PC-9 (cell line): ENCODE results near the gene ZBTB7C. TPM values are rescaled to one million over a fixed set of nuclear protein-coding genes. Genes with fewer than 3 reads are reported as not detected.

ENCODE experiments used
- BruUV-seq: library from RNA; stranded (reverse); fragments of 400-500 nt; replicated peaks from 2 replicates; lab custom pipeline; 2021; lab: Mats Ljungman, UMichigan
- CTCF ChIA-PET: fragments of 300-600 bp; sonication (Branson Sonifier 250); formaldehyde crosslinking; loops from one replicate; lab custom pipeline; 2022; ENCODE audit warnings: antibody characterized with exemption; lab: Charles Lee
- POLR2A ChIA-PET: fragments of 300-600 bp; sonication (Branson Sonifier 250); formaldehyde crosslinking; loops from one replicate; lab custom pipeline; 2022; ENCODE audit warnings: antibody characterized with exemption; ENCODE audit not compliant: unreplicated experiment; lab: Charles Lee
- DNase-seq, 2 experiments: peaks; one replicate each; pipeline versions ENCODE4 v3.0.0 to v3.0.0-alpha.2; 2015 to 2022; ENCODE audit warnings: mixed read lengths in 1 of 2
- H2AFZ ChIP-seq: fragments of 200-600 bp; sonication (generic); 2 replicates; pipeline ENCODE4 v1.8.1; 2017; ENCODE audit warnings: antibody characterized with exemption
- H3F3A ChIP-seq: fragments of 200-600 bp; sonication (generic); 2 replicates; pipeline ENCODE4 v1.8.1; 2017; ENCODE audit warnings: antibody characterized with exemption, mild to moderate bottlenecking, low read depth; ENCODE audit not compliant: insufficient read depth
- H3K27ac ChIP-seq: fragments of 200-600 bp; sonication (generic); 2 replicates; pipeline ENCODE4 v1.6.1; 2016; ENCODE audit warnings: mixed run types
- H3K27me3 ChIP-seq: fragments of 200-600 bp; sonication (generic); 2 replicates; pipeline ENCODE4 v1.6.1; 2016; ENCODE audit warnings: low read depth, mixed run types; ENCODE audit not compliant: insufficient read depth
- H3K36me3 ChIP-seq: fragments of 200-600 bp; sonication (generic); 2 replicates; pipeline ENCODE4 v1.6.1; 2016; ENCODE audit warnings: low read depth, mixed run types
- H3K4me1 ChIP-seq: fragments of 200-600 bp; sonication (generic); replicated peaks from 2 replicates; pipeline ENCODE4 v1.6.1; 2016; ENCODE audit warnings: mixed run types; ENCODE audit not compliant: insufficient read depth
- H3K4me2 ChIP-seq: fragments of 200-600 bp; sonication (generic); 2 replicates; pipeline ENCODE4 v1.6.1; 2017; ENCODE audit warnings: mixed run types
- H3K4me3 ChIP-seq: fragments of 200-600 bp; sonication (generic); 2 replicates; pipeline ENCODE4 v1.6.1; 2016; ENCODE audit warnings: mixed run types
- H3K79me2 ChIP-seq: fragments of 200-600 bp; sonication (generic); 2 replicates; pipeline ENCODE4 v1.6.1; 2017; ENCODE audit warnings: low read depth, mixed run types
- H3K9me2 ChIP-seq: fragments of 200-600 bp; sonication (generic); 2 replicates; pipeline ENCODE4 v1.8.1; 2017; ENCODE audit warnings: mild to moderate bottlenecking; ENCODE audit not compliant: insufficient read depth
- H3K9me3 ChIP-seq: fragments of 200-600 bp; sonication (generic); 2 replicates; pipeline ENCODE4 v1.8.1; 2016; ENCODE audit warnings: low read depth; ENCODE audit not compliant: insufficient read depth
- H4K20me1 ChIP-seq: fragments of 200-600 bp; sonication (generic); 2 replicates; pipeline ENCODE4 v1.8.1; 2017; ENCODE audit not compliant: insufficient read depth
- CTCF ChIP-seq: fragments of 200-600 bp; sonication (generic); conservative IDR thresholded peaks from 2 replicates; pipeline ENCODE4 v1.6.1; 2017; ENCODE audit warnings: mixed run types, antibody characterized with exemption, mild to moderate bottlenecking, moderate library complexity
- EZH2 ChIP-seq: fragments of 200-600 bp; sonication (generic); IDR thresholded peaks from 2 replicates; pipeline ENCODE4 v1.8.0; 2017; ENCODE audit warnings: antibody characterized with exemption, low read depth
- intact Hi-C: fragments of 100-400 bp; cut with micrococcal nuclease; formaldehyde crosslinking; loops from one replicate; pipeline ENCODE4 v1.10.0; 2022; ENCODE audit not compliant: unreplicated experiment
- total RNA-seq: library from RNA; stranded (reverse); gene quantifications from 2 replicates; pipeline ENCODE4 v1.2.3, GENCODE V29; 2021

Gene ZBTB7C
- total RNA-seq, 1 experiment from 2014 or later = not detected

- H3K4me2 ChIP-seq = no peak overlapping the region
- CTCF ChIA-PET = no interaction called here
- H3K27me3 ChIP-seq = no peaks in the 10 kb centered on the region
- no peaks in the 10 kb centered on the region for H3K36me3 ChIP-seq
- BruUV-seq = no TSS peak
- POLR2A ChIA-PET = no interaction called here
- H3K79me2 ChIP-seq = no peaks in the 10 kb centered on the region
- no peaks in the 10 kb centered on the region for H3F3A ChIP-seq
- no peak for DNase-seq
- no peaks in the 10 kb centered on the region for H3K9me3 ChIP-seq
- no peaks in the 10 kb centered on the region for H3K4me1 ChIP-seq
- no peak overlapping the region for H3K4me3 ChIP-seq
- intact Hi-C loops = no loop called here
- no peaks in the 10 kb centered on the region for H4K20me1 ChIP-seq
- H3K9me2 ChIP-seq = no peaks in the 10 kb centered on the region
- no peak overlapping the region for H2AFZ ChIP-seq
- no peak overlapping the region for H3K27ac ChIP-seq
- TF ChIP-seq EZH2 = no peak
Measured at GRCh38 chr18:47985866-47986265, 423.3 kb downstream of the ZBTB7C start.

- H3K79me2 ChIP-seq = no peaks in the 10 kb centered on the region
- no TSS peak for BruUV-seq
- no peaks in the 10 kb centered on the region for H3K36me3 ChIP-seq
- TF ChIP-seq EZH2 (no peak), CTCF (no peak)
- ChIA-PET POLR2A (no interaction called here), CTCF (no interaction called here)
- no peak for DNase-seq
- intact Hi-C loops = no loop called here
- H3K27me3 ChIP-seq = no peaks in the 10 kb centered on the region
- no peaks in the 10 kb centered on the region for H4K20me1 ChIP-seq
- H3F3A ChIP-seq = no peaks in the 10 kb centered on the region
- no peak overlapping the region for H3K27ac ChIP-seq
- H3K4me1 ChIP-seq = 0 out of 2 replicates have a peak, but pooled peaks cover under 1% of the 10 kb centered on the region
- H3K9me2 ChIP-seq = no peaks in the 10 kb centered on the region
- H3K4me2 ChIP-seq = no peak overlapping the region
- H3K4me3 ChIP-seq = no peak overlapping the region
- H3K9me3 ChIP-seq = no peaks in the 10 kb centered on the region
- H2AFZ ChIP-seq = no peak overlapping the region
Measured at GRCh38 chr18:47984991-47985390, 424.2 kb downstream of the ZBTB7C start.

- intact Hi-C loops = no loop called here
- Histone ChIP-seq H3K9me2 (no peaks in the 10 kb centered on the region), H4K20me1 (no peaks in the 10 kb centered on the region), H3K27me3 (no peaks in the 10 kb centered on the region), H3F3A (no peaks in the 10 kb centered on the region), H3K4me1 (peaks cover 6% of the 10 kb centered on the region; the same call in 1 of the 2 replicates), H3K9me3 (no peaks in the 10 kb centered on the region), H3K27ac (no peak overlapping the region), H3K79me2 (no peaks in the 10 kb centered on the region), H3K4me3 (no peak overlapping the region), H3K36me3 (no peaks in the 10 kb centered on the region), H3K4me2 (no peak overlapping the region), H2AFZ (no peak overlapping the region)
- BruUV-seq = no TSS peak
- no peak for TF ChIP-seq EZH2
- no peak for TF ChIP-seq CTCF
- CTCF ChIA-PET = no interaction called here
- no peak for DNase-seq
- POLR2A ChIA-PET = no interaction called here
Measured at GRCh38 chr18:47983946-47984345, 425.2 kb downstream of the ZBTB7C start.

GRCh38 chr18:47983055-47983454 lies 426.1 kb downstream of the ZBTB7C start:
- DNase-seq = no peak
- ChIA-PET POLR2A (interaction anchor here (0.6 kb wide), 1 partner anchor 1380 kb away, joined by 14 read pairs; no protein-coding TSS in a partner anchor), CTCF (no interaction called here)
- no peaks in the 10 kb centered on the region for H3F3A ChIP-seq
- H3K9me3 ChIP-seq = no peaks in the 10 kb centered on the region
- BruUV-seq = no TSS peak
- no peaks in the 10 kb centered on the region for H3K9me2 ChIP-seq
- no peak overlapping the region for H3K4me3 ChIP-seq
- no peak overlapping the region for H3K27ac ChIP-seq
- no peak overlapping the region for H2AFZ ChIP-seq
- H4K20me1 ChIP-seq = no peaks in the 10 kb centered on the region
- H3K27me3 ChIP-seq = no peaks in the 10 kb centered on the region
- TF ChIP-seq EZH2 (no peak), CTCF (no peak)
- no peak overlapping the region for H3K4me2 ChIP-seq
- H3K4me1 ChIP-seq = peaks cover 6% of the 10 kb centered on the region; the same call in 1 of the 2 replicates
- H3K36me3 ChIP-seq = no peaks in the 10 kb centered on the region
- H3K79me2 ChIP-seq = no peaks in the 10 kb centered on the region
- intact Hi-C loops = no loop called here
